ENCODE measurements around the gene ZFP90. TPM values are rescaled to one million over a fixed set of nuclear protein-coding genes. Genes with fewer than 3 reads are reported as not detected.

ZFP90 gene
- total RNA-seq, 2 experiments from 2014 or later, result 31.4 to 31.6 TPM

- Mint-ChIP-seq H3K4me1 (peaks cover 4% of the 10 kb centered on the region), H3K27me3 (peaks cover 2% of the 10 kb centered on the region), H3K9me3 (ENCODE audit: low read depth) (no peaks in the 10 kb centered on the region), H3K27ac (no peak overlapping the region), H3K4me3 (no peak overlapping the region), H3K36me3 (ENCODE audit: low read depth) (no peaks in the 10 kb centered on the region)
- POLR2A ChIA-PET, result no interaction called here
- ATAC-seq (no peak), DNase-seq (no peak)
- intact Hi-C loops (cut with DNase I, micrococcal nuclease), result no loop called here
- CTCF ChIA-PET, result interaction anchor here (1.0 to 1.9 kb wide), 2 partner anchors 9 to 11 kb away, joined by 3 to 8 read pairs; no protein-coding TSS in a partner anchor
Observed at GRCh38 chr16:68519225-68519745, 19.8 kb upstream of the ZFP90 start.

- ATAC-seq (peak; percentile 99), DNase-seq (peak; percentile 94)
- Mint-ChIP-seq H3K27ac (peak overlapping the region; percentile 19), H3K9me3 (ENCODE audit: low read depth) (no peaks in the 10 kb centered on the region), H3K4me1 (peaks cover 4% of the 10 kb centered on the region), H3K36me3 (ENCODE audit: low read depth) (no peaks in the 10 kb centered on the region), H3K4me3 (peak overlapping the region; percentile 11), H3K27me3 (peaks cover 2% of the 10 kb centered on the region)
- ChIA-PET CTCF (interaction anchor here (0.6 to 2.8 kb wide), 34 partner anchors 8 to 691 kb away, joined by 3 to 32 read pairs (median 4); partner anchors contain the start of genes SLC7A6 and ZFP90), POLR2A (no interaction called here)
- intact Hi-C loops (cut with DNase I, micrococcal nuclease), result loop anchor here in 1 of 2 experiments (1.0 kb wide), 2 partner anchors 19 to 72 kb away; partner anchors contain the start of genes SMPD3 and ZFP90
Observed at GRCh38 chr16:68520649-68521086, 18.4 kb upstream of the ZFP90 start.

- DNase-seq (no peak), ATAC-seq (no peak)
- Mint-ChIP-seq H3K9me3 (ENCODE audit: low read depth) (peaks cover 3% of the 10 kb centered on the region), H3K4me3 (no peak overlapping the region), H3K36me3 (ENCODE audit: low read depth) (no peaks in the 10 kb centered on the region), H3K27ac (no peak overlapping the region), H3K4me1 (peaks cover 11% of the 10 kb centered on the region), H3K27me3 (peaks cover 2% of the 10 kb centered on the region)
- POLR2A ChIA-PET, result no interaction called here
- intact Hi-C loops (cut with DNase I, micrococcal nuclease), result no loop called here
- CTCF ChIA-PET, result interaction anchor here (0.6 to 1.1 kb wide), 4 partner anchors 20 to 316 kb away, joined by 3 to 4 read pairs (median 3); partner anchors contain the start of gene SLC7A6
Observed at GRCh38 chr16:68524069-68524820, 14.8 kb upstream of the ZFP90 start.

GRCh38 chr16:68526143-68526781 is 12.8 kb upstream of the ZFP90 start:
- H3K36me3 Mint-ChIP-seq (ENCODE audit: low read depth), result no peaks in the 10 kb centered on the region
- H3K27me3 Mint-ChIP-seq, result no peaks in the 10 kb centered on the region
- peaks cover 3% of the 10 kb centered on the region for H3K9me3 Mint-ChIP-seq (ENCODE audit: low read depth)
- intact Hi-C loops (cut with DNase I, micrococcal nuclease), result loop anchor here (5.0 kb wide), 4 partner anchors 46 to 606 kb away; partner anchors contain the start of genes CDH3 (in 1 of the 2), CHTF8 (in 1 of the 2) and UTP4 (in 1 of the 2)
- H3K4me3 Mint-ChIP-seq, result no peak overlapping the region
- H3K27ac Mint-ChIP-seq, result no peak overlapping the region
- ATAC-seq, result no peak
- POLR2A ChIA-PET, result no interaction called here
- CTCF ChIA-PET, result interaction anchor here (0.7 to 2.8 kb wide), 3 partner anchors 138 to 598 kb away, joined by 3 to 11 read pairs (median 3); no protein-coding TSS in a partner anchor
- no peak for DNase-seq
- H3K4me1 Mint-ChIP-seq, result peaks cover 13% of the 10 kb centered on the region

GRCh38 chr16:68526782-68527145 is 12.3 kb upstream of the ZFP90 start:
- Mint-ChIP-seq H3K9me3 (ENCODE audit: low read depth) (peaks cover 3% of the 10 kb centered on the region), H3K36me3 (ENCODE audit: low read depth) (no peaks in the 10 kb centered on the region), H3K4me3 (no peak overlapping the region), H3K27ac (no peak overlapping the region), H3K27me3 (no peaks in the 10 kb centered on the region), H3K4me1 (peaks cover 13% of the 10 kb centered on the region)
- ATAC-seq, result no peak
- no peak for DNase-seq
- POLR2A ChIA-PET, result no interaction called here
- intact Hi-C loops (cut with DNase I, micrococcal nuclease), result loop anchor here (5.0 kb wide), 4 partner anchors 46 to 606 kb away; partner anchors contain the start of genes CDH3 (in 1 of the 2), CHTF8 (in 1 of the 2) and UTP4 (in 1 of the 2)
- CTCF ChIA-PET, result interaction anchor here (0.7 to 2.8 kb wide), 5 partner anchors 64 to 597 kb away, joined by 3 to 11 read pairs (median 4); no protein-coding TSS in a partner anchor

- peaks cover 3% of the 10 kb centered on the region for H3K9me3 Mint-ChIP-seq (ENCODE audit: low read depth)
- H3K27me3 Mint-ChIP-seq, result no peaks in the 10 kb centered on the region
- ATAC-seq (no peak), DNase-seq (no peak)
- CTCF ChIA-PET, result interaction anchor here (0.6 to 3.0 kb wide), 23 partner anchors 10 to 1197 kb away, joined by 3 to 26 read pairs (median 4); partner anchors contain the start of gene ZFP90
- no peaks in the 10 kb centered on the region for H3K36me3 Mint-ChIP-seq (ENCODE audit: low read depth)
- H3K27ac Mint-ChIP-seq, result no peak overlapping the region
- POLR2A ChIA-PET, result no interaction called here
- no peak overlapping the region for H3K4me3 Mint-ChIP-seq
- intact Hi-C loops (cut with DNase I, micrococcal nuclease), result loop anchor here (1.0 to 5.0 kb wide), 12 partner anchors 44 to 759 kb away; partner anchors contain the start of genes CDH3 (in 1 of the 2), CHTF8 (in 1 of the 2), TANGO6 (in 1 of the 2) and UTP4 (in 1 of the 2)
- H3K4me1 Mint-ChIP-seq, result peaks cover 13% of the 10 kb centered on the region
Observed at GRCh38 chr16:68528233-68528632, 10.9 kb upstream of the ZFP90 start.

GRCh38 chr16:68528686-68529379 is 10.3 kb upstream of the ZFP90 start:
- peak overlapping the region; percentile 55 for H3K4me3 Mint-ChIP-seq
- peaks cover 13% of the 10 kb centered on the region for H3K4me1 Mint-ChIP-seq
- intact Hi-C loops (cut with DNase I, micrococcal nuclease), result loop anchor here (1.0 to 5.0 kb wide), 12 partner anchors 43 to 758 kb away; partner anchors contain the start of genes CDH3 (in 1 of the 2), CHTF8 (in 1 of the 2), TANGO6 (in 1 of the 2) and UTP4 (in 1 of the 2)
- H3K27me3 Mint-ChIP-seq, result no peaks in the 10 kb centered on the region
- peaks cover 3% of the 10 kb centered on the region for H3K9me3 Mint-ChIP-seq (ENCODE audit: low read depth)
- ATAC-seq (peak; percentile 85), DNase-seq (peak; percentile 94)
- H3K36me3 Mint-ChIP-seq (ENCODE audit: low read depth), result peaks cover 5% of the 10 kb centered on the region
- POLR2A ChIA-PET, result interaction anchor here (0.5 kb wide), 1 partner anchor 475 kb away, joined by 9 read pairs; no protein-coding TSS in a partner anchor
- no peak overlapping the region for H3K27ac Mint-ChIP-seq
- CTCF ChIA-PET, result interaction anchor here (0.6 to 3.8 kb wide), 27 partner anchors 8 to 1196 kb away, joined by 3 to 32 read pairs (median 4); partner anchors contain the start of genes TANGO6 and ZFP90

- intact Hi-C loops (cut with DNase I, micrococcal nuclease), result loop anchor here (2.0 to 5.0 kb wide), 9 partner anchors 43 to 757 kb away; partner anchors contain the start of genes CDH3 (in 1 of the 2), CHTF8 (in 1 of the 2), TANGO6 (in 1 of the 2) and UTP4 (in 1 of the 2)
- no peaks in the 10 kb centered on the region for H3K27me3 Mint-ChIP-seq
- ChIA-PET POLR2A (no interaction called here), CTCF (interaction anchor here (0.5 to 3.8 kb wide), 18 partner anchors 9 to 1243 kb away, joined by 3 to 32 read pairs (median 4); partner anchors contain the start of genes TANGO6 and ZFP90)
- H3K9me3 Mint-ChIP-seq (ENCODE audit: low read depth), result peaks cover 3% of the 10 kb centered on the region
- peaks cover 7% of the 10 kb centered on the region for H3K36me3 Mint-ChIP-seq (ENCODE audit: low read depth)
- H3K4me1 Mint-ChIP-seq, result peaks cover 13% of the 10 kb centered on the region
- peak overlapping the region; percentile 81 for H3K4me3 Mint-ChIP-seq
- ATAC-seq (peak; percentile 37), DNase-seq (no peak)
- peak overlapping the region; percentile 70 for H3K27ac Mint-ChIP-seq
Observed at GRCh38 chr16:68529608-68529930, 9.5 kb upstream of the ZFP90 start.

- DNase-seq (peak; percentile 93), ATAC-seq (peak; percentile 87)
- Mint-ChIP-seq H3K4me1 (peaks cover 13% of the 10 kb centered on the region), H3K36me3 (ENCODE audit: low read depth) (peaks cover 7% of the 10 kb centered on the region), H3K9me3 (ENCODE audit: low read depth) (peaks cover 3% of the 10 kb centered on the region), H3K4me3 (peak overlapping the region; percentile 81), H3K27me3 (no peaks in the 10 kb centered on the region), H3K27ac (peak overlapping the region; percentile 70)
- intact Hi-C loops (cut with DNase I, micrococcal nuclease), result loop anchor here (1.0 to 5.0 kb wide), 14 partner anchors 8 to 757 kb away; partner anchors contain the start of genes CHTF8 (in 2 of the 2), TANGO6 (in 2 of the 2), UTP4 (in 2 of the 2) and CDH3 (in 1 of the 2)
- ChIA-PET POLR2A (no interaction called here), CTCF (interaction anchor here (0.5 to 3.8 kb wide), 16 partner anchors 9 to 1242 kb away, joined by 3 to 32 read pairs (median 4); partner anchors contain the start of genes TANGO6 and ZFP90)
Observed at GRCh38 chr16:68529931-68530701, 9.0 kb upstream of the ZFP90 start.

GRCh38 chr16:68533937-68534336 is 5.2 kb upstream of the ZFP90 start:
- intact Hi-C loops (cut with DNase I, micrococcal nuclease), result no loop called here
- Mint-ChIP-seq H3K4me1 (peaks cover 16% of the 10 kb centered on the region), H3K27ac (no peak overlapping the region), H3K27me3 (no peaks in the 10 kb centered on the region), H3K4me3 (no peak overlapping the region), H3K36me3 (ENCODE audit: low read depth) (peaks cover 11% of the 10 kb centered on the region), H3K9me3 (ENCODE audit: low read depth) (no peaks in the 10 kb centered on the region)
- ATAC-seq (no peak), DNase-seq (no peak)
- POLR2A ChIA-PET, result no interaction called here
- CTCF ChIA-PET, result interaction anchor here (1.2 to 3.1 kb wide), 2 partner anchors 13 to 57 kb away, joined by 5 to 19 read pairs; no protein-coding TSS in a partner anchor
